Neural cell (in vitro differentiated cells): Measurements from ENCODE around the gene CDK15.

Experiments
- CTCF ChIP-seq: fragments of 450-650 bp; IDR thresholded peaks from 2 replicates; pipeline ENCODE4 v1.5.1; 2014; ENCODE audit warnings: antibody characterized with exemption, mild to moderate bottlenecking, moderate library complexity; ENCODE audit not compliant: poor library complexity, severe bottlenecking
- EZH2 ChIP-seq: fragments of 200-600, 300-800 bp; shearing (Covaris generic), sonication (generic); IDR thresholded peaks from 2 replicates; pipeline ENCODE4 v1.6.1; 2014; ENCODE audit warnings: antibody characterized with exemption, low read length, borderline replicate concordance, mild to moderate bottlenecking; ENCODE audit not compliant: insufficient read depth, poor library complexity, severe bottlenecking
- MXI1 ChIP-seq: fragments of 450-650 bp; conservative IDR thresholded peaks from 2 replicates; pipeline ENCODE4 v1.6.1; 2014; ENCODE audit warnings: antibody characterized with exemption, mild to moderate bottlenecking; ENCODE audit not compliant: poor library complexity, severe bottlenecking
- REST ChIP-seq: IDR thresholded peaks from 2 replicates; pipeline ENCODE4 v1.6.1; 2012; ENCODE audit warnings: borderline replicate concordance

- TF ChIP-seq MXI1 (no peak), CTCF (no peak), REST (no peak), EZH2 (no peak)
Observed at GRCh38 chr2:201833781-201834180, 27.4 kb downstream of the CDK15 start.
